Activated naive CD8-positive, alpha-beta T cell treated with anti-CD3 and anti-CD28 coated beads for 36 hours (primary cell): ENCODE data around the gene LRP8. TPM values are rescaled to one million over a fixed set of nuclear protein-coding genes. Genes with fewer than 3 reads are reported as not detected.

Source experiments
- DNase-seq: peaks from one replicate; pipeline ENCODE4 v3.0.0; 2021
- H3K27ac Mint-ChIP-seq: one replicate; pipeline ENCODE4 v1.8.0; 2022; ENCODE audit warnings: mild to moderate bottlenecking, moderate library complexity, mixed read lengths
- H3K27me3 Mint-ChIP-seq: one replicate; pipeline ENCODE4 v1.8.0; 2022; ENCODE audit warnings: mild to moderate bottlenecking, mixed read lengths
- H3K36me3 Mint-ChIP-seq: one replicate; pipeline ENCODE4 v1.8.0; 2021; ENCODE audit warnings: mild to moderate bottlenecking, mixed read lengths
- H3K4me1 Mint-ChIP-seq: one replicate; pipeline ENCODE4 v1.8.0; 2021; ENCODE audit warnings: mixed read lengths
- H3K4me3 Mint-ChIP-seq: one replicate; pipeline ENCODE4 v1.8.0; 2022; ENCODE audit warnings: mild to moderate bottlenecking, moderate library complexity, mixed read lengths
- H3K9me3 Mint-ChIP-seq: one replicate; pipeline ENCODE4 v1.8.0; 2022; ENCODE audit warnings: mixed read lengths
- total RNA-seq, 2 experiments: library from RNA; stranded (reverse); gene quantifications; one replicate each; pipeline ENCODE4 v1.2.3, GENCODE V29; 2021

Gene LRP8
- total RNA-seq, 2 experiments from 2014 or later: 42.3 to 47.7 TPM

DNA sequence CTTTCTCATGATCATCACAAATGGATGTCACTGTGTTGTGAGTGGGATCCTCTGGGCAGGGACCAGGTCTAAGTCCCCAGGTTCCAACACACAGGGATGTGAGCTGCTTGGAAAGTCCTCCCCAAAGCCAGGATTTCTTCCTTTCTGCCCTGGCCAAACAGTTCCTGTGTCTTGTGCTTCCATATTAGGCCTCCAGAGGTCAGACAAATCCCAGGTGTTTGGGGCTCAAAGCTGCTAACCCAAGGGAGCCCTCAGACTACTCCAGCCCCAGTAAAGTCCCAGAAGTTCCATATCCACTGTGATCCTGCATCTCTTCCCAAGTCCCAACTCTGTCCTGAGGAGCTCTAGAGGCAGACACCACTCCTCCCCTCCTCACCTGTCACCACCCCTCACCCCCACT, 61.8 kb downstream of the LRP8 start:
- DNase-seq: no peak
- H3K4me1 Mint-ChIP-seq: peaks cover 2% of the 10 kb centered on the region
- H3K36me3 Mint-ChIP-seq: peaks cover 39% of the 10 kb centered on the region
- no peak overlapping the region for H3K27ac Mint-ChIP-seq
- H3K4me3 Mint-ChIP-seq: no peak overlapping the region
- H3K9me3 Mint-ChIP-seq: no peaks in the 10 kb centered on the region
- H3K27me3 Mint-ChIP-seq: no peaks in the 10 kb centered on the region

DNA sequence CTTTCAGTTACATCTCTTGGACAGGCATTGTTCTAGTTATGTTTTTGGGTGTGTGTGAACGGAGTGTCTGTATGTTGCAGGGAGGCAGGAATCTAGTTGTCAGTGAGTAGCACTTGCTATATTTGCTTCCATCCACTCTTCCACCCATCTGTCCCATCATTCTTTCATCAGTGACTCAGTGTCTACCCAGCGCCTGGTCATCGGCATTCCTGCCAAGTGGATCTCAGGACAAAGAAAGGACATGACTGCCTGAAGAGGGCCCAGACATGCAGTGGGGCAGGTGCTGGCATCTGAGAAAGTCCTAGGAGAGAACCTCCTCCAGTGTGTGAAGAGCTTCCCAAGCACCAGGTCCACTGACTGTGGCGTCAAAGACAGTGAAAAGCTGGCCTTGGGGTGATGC, 62.3 kb downstream of the LRP8 start:
- DNase-seq: no peak
- H3K27me3 Mint-ChIP-seq: no peaks in the 10 kb centered on the region
- peaks cover 2% of the 10 kb centered on the region for H3K4me1 Mint-ChIP-seq
- no peak overlapping the region for H3K27ac Mint-ChIP-seq
- peaks cover 42% of the 10 kb centered on the region for H3K36me3 Mint-ChIP-seq
- H3K4me3 Mint-ChIP-seq: no peak overlapping the region
- no peaks in the 10 kb centered on the region for H3K9me3 Mint-ChIP-seq

DNA sequence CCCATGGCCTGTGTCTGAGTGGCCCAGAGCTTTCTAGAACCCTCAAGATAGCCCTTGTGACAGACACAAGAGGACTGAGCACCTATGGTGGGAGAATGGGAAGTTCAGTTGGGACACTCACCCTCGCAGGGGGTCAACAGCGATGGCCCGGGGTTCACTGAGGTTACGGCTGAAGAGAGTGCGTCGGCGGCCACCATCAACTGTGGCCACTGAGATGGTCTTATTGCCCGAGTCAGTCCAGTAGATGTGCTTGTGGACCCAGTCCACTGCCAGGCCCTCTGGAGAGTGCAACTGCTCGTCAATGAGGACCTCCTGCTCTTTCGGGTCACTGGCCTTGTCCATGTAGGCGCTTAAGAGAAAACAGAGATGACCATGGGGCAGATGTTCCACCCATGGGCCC, 63.8 kb downstream of the LRP8 start:
- Mint-ChIP-seq H3K4me1 (no peaks in the 10 kb centered on the region), H3K9me3 (no peaks in the 10 kb centered on the region), H3K4me3 (no peak overlapping the region), H3K27ac (no peak overlapping the region), H3K36me3 (peaks cover 48% of the 10 kb centered on the region), H3K27me3 (no peaks in the 10 kb centered on the region)
- DNase-seq: no peak

DNA sequence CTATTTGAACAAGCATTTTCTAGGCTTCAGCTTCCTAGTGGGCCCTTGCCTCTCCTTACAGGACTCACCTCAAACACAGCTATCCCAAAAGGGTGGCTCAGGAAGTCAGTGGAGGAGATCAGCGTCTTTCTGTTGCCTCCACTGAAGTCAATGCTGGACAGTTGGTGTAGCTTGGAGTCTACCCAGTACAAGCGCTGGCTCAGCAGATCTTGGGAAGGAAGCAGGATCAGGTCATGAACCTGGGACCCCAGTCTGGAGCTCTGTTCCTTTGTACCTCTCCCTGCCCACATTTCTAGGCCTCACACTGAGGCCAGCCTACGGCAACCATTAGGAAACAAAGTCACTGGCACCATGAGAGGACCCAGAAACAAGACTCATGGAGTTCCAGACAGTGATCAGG, 65.9 kb downstream of the LRP8 start:
- Mint-ChIP-seq H3K4me3 (no peak overlapping the region), H3K27me3 (no peaks in the 10 kb centered on the region), H3K9me3 (no peaks in the 10 kb centered on the region), H3K36me3 (peaks cover 59% of the 10 kb centered on the region), H3K4me1 (no peaks in the 10 kb centered on the region), H3K27ac (no peak overlapping the region)
- DNase-seq: no peak

DNA sequence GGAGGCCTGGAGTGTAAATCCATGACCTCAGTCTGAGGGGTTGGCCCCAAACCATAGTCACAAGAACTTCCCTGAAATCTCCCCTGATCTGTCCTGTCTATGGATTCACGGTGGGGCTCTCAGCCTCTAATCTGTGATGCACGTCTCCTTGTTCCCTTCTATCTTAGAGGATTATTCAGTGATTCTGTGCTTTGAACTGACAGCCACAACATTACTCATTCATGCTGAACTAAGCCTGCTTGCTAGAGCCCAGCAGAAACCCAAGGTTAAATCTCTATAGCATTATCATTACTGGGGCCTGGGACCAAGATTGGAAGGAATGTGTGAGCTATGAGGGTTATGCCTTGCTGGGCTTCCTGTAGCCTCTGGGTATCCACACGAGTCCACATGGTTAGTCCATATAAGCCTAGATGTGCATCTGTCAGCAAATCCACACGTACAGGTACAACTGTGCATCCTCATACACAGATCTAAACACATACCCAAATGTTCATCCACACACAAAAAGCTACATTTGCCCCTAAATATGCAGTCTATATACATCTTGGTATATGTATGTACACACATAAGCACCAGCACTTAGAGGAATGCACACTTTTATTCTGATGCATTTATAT, 67.1 kb downstream of the LRP8 start:
- Mint-ChIP-seq H3K36me3 (peaks cover 48% of the 10 kb centered on the region), H3K4me1 (no peaks in the 10 kb centered on the region), H3K4me3 (no peak overlapping the region), H3K9me3 (no peaks in the 10 kb centered on the region), H3K27me3 (no peaks in the 10 kb centered on the region), H3K27ac (no peak overlapping the region)
- no peak for DNase-seq

DNA sequence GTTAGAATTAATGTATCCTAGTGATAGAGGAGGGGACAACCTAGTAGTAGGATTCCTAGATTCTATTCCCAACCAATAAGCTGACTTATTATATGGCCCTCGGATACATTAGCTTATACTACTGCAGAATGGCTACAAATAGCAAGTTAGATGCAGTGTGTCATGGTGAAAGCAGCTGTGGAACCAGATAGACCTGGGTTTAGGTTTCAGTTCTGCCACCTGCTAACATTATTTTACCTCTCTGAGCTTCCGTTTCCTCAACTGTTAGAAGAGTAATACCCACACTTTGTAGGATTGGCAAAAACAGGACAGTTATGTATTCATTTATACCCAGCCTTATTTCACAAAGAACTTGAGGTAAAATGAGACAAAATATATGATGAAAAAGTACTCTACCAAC, 67.9 kb downstream of the LRP8 start:
- DNase-seq: no peak
- Mint-ChIP-seq H3K9me3 (no peaks in the 10 kb centered on the region), H3K4me3 (no peak overlapping the region), H3K4me1 (no peaks in the 10 kb centered on the region), H3K36me3 (peaks cover 41% of the 10 kb centered on the region), H3K27ac (no peak overlapping the region), H3K27me3 (no peaks in the 10 kb centered on the region)

DNA sequence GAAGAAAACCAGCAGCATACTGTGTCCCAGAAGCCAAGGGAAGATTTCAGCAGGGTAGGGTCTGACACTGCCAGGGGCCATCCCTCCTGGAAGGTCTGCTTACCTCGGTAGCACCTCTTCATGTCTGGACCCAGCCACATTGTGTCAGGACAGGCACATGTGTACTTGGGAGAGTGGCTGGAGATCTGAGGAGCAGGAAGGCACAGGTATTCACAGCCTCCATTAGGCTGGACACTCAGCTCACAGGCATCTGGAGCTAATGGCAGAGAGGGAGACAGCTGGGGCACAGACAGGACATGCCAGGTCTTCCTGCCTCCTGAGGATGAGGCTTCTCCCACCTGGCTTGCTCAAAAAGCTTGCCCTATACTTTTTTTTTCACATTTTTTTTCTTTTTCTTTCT, 69.7 kb downstream of the LRP8 start:
- Mint-ChIP-seq H3K4me1 (no peaks in the 10 kb centered on the region), H3K36me3 (peaks cover 34% of the 10 kb centered on the region), H3K27ac (no peak overlapping the region), H3K9me3 (no peaks in the 10 kb centered on the region), H3K27me3 (no peaks in the 10 kb centered on the region), H3K4me3 (no peak overlapping the region)
- DNase-seq: no peak

DNA sequence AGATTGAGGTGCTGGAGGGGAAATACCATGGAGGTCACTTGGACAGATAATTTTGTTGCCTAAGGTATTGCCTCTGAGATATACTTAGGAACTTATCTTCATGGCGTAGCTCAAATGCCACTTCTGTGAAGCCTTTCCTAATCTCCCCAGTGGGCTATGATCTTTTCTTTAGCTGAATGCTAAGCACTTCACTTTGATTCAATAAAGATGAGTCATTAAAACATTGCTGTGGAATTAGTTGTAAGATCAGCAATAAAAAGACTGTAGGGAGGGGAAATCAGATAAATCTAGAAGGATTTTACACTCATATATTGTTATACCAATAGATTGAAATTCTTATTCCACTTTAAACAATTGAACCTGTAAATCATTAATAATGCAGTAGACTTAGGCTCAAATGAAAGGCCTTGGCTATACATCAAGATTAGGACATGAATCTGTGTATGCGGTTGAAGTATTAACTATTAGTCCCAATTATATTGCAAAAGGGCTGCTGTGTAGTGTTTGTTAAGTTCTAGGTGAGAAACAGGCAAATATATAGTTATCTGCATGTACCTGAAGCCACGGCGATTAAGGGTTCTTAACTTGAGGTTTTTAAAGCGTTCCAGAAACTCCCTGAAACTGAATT, 70.3 kb downstream of the LRP8 start:
- Mint-ChIP-seq H3K36me3 (peaks cover 33% of the 10 kb centered on the region), H3K27me3 (no peaks in the 10 kb centered on the region), H3K9me3 (no peaks in the 10 kb centered on the region), H3K4me3 (no peak overlapping the region), H3K4me1 (no peaks in the 10 kb centered on the region), H3K27ac (no peak overlapping the region)
- DNase-seq: no peak

DNA sequence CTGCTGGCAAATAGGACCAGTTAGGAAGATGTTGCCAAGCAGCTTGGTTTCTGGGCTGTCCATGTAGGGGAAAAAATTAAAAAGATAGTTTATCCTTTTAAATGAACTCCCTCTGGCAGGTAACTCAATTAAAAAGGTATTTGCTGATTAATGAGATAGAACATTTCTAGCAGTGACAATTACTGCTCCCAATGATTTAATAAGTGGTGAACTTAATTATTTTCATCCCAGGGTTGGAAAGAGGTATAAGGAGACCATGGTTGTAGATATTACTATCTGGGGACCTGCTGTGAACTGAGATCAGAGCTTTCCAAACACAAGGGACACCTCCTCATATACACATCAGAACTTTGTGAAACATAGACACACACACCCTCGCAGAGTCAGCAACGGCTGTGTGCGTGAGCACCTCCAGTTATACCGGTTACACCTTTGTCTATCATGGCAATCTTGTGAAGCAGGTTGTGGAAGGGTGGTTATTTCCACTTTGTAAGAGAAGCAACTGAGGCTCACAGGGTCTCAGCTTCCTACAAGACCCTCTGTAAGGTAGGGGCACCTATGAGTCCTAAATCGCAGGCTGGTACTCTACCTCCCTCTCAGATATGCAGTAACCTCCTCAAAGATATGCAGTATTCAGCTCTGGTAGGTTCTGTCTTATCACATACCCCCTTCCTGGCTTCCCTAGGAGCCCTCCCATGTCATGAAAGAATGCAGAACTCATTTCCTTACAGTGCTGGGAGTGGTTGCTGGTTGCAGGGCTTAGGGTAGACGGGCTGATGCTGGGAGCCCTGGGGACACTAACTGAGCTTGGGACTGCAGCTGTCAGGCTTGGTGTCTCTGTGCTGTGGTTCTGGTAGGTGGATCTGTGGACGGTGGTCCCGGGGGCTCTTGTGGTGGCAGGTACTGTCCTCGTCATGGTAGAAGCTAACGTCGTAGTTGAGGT, 71.1 kb downstream of the LRP8 start:
- no peak for DNase-seq
- Mint-ChIP-seq H3K27me3 (no peaks in the 10 kb centered on the region), H3K4me1 (no peaks in the 10 kb centered on the region), H3K36me3 (peaks cover 33% of the 10 kb centered on the region), H3K27ac (no peak overlapping the region), H3K4me3 (no peak overlapping the region), H3K9me3 (no peaks in the 10 kb centered on the region)

DNA sequence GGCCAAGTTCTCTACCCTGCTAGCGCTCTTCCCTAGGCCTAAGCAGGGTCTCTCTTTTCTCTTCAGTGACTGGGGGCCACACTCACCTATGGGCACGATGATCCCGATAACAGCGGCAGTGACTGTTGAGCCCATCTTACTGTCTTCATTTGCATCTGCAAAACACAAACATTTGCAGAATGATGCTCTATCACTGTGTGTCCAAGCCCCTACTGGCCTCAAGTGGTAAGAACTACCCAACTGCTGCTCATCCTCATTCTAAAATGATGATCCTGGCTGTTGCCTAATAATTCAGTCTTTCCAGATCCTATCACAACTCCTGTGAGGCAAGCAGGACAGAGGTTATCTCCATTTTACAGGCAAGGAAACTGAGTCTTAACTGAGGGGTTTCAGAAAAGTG, 72.8 kb downstream of the LRP8 start:
- H3K9me3 Mint-ChIP-seq: no peaks in the 10 kb centered on the region
- DNase-seq: no peak
- H3K27me3 Mint-ChIP-seq: no peaks in the 10 kb centered on the region
- H3K4me3 Mint-ChIP-seq: no peak overlapping the region
- peaks cover 34% of the 10 kb centered on the region for H3K36me3 Mint-ChIP-seq
- no peaks in the 10 kb centered on the region for H3K4me1 Mint-ChIP-seq
- H3K27ac Mint-ChIP-seq: no peak overlapping the region

DNA sequence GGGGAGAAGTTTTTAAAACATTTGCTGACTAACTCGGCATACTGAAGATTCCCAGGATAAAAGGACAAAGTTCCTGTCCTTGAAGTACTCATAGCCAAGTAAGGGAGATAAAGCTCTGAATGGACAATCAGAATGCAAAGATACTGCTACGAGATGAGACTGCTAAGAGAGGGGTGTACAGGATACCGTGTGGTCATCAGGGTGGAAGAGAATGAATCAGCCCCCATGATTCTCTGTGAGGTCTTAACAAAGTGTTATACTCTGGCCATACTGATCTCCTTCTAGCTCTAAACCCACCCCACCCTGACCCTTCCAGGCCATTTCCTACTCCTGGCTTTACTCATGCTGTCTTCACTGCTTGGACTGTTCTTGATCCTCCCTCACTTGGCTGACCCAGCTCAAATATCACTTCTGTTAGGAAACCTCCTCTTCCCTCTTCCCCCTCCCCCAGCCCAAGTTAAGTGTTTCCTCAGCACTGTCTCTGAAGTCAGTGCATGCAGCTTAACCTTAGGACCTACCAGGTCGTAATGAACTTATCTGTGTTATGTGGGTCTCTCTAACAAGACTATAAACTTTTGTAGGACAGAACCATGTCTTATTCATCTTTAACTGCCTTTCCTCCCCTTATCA, 73.7 kb downstream of the LRP8 start:
- no peaks in the 10 kb centered on the region for H3K4me1 Mint-ChIP-seq
- H3K9me3 Mint-ChIP-seq: no peaks in the 10 kb centered on the region
- H3K27me3 Mint-ChIP-seq: no peaks in the 10 kb centered on the region
- no peak overlapping the region for H3K4me3 Mint-ChIP-seq
- H3K36me3 Mint-ChIP-seq: peaks cover 32% of the 10 kb centered on the region
- H3K27ac Mint-ChIP-seq: no peak overlapping the region
- DNase-seq: no peak

DNA sequence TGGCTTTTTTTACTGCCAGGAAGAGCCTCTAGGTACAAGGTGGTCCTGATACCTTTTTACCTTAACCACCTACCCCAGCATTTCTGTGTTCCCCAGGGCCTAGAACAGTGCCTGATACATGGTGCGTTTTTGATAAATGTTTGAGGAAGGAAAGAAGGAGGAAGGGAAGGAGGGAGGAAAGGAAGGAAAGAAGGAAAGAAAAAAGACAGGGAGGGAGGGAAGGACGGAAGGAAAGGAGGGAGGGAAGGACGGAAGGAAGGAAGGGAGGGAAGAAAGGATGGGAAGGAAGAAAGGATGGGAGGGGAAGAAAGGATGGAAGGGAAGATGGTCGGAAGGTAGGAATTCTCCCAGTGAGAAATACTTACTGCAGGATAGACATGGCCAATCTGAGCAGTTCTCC, 77.5 kb downstream of the LRP8 start:
- Mint-ChIP-seq H3K27me3 (no peaks in the 10 kb centered on the region), H3K36me3 (peaks cover 23% of the 10 kb centered on the region), H3K4me1 (no peaks in the 10 kb centered on the region), H3K27ac (no peak overlapping the region), H3K9me3 (no peaks in the 10 kb centered on the region), H3K4me3 (no peak overlapping the region)
- DNase-seq: no peak

DNA sequence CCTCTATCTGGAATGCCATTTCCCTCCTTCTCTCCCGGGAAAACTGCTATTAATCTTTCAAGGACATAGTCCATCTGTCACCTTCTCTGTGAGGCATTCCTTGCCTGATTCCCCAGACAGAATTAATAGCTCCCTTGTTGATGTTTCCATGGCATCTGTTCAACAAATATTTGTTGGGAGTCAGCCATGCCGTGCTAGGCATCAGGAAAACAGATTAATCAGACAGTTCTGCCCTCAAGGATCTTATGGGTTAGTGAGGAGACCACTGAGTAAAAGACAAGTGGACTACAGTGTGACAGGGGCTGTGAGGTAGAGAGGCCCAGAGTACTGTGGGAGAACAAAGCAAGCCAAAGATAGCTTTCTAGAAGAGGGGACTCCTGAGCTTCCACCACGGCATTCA, 78.2 kb downstream of the LRP8 start:
- Mint-ChIP-seq H3K27ac (no peak overlapping the region), H3K27me3 (no peaks in the 10 kb centered on the region), H3K4me1 (no peaks in the 10 kb centered on the region), H3K36me3 (peaks cover 23% of the 10 kb centered on the region), H3K9me3 (no peaks in the 10 kb centered on the region), H3K4me3 (no peak overlapping the region)
- DNase-seq: no peak

DNA sequence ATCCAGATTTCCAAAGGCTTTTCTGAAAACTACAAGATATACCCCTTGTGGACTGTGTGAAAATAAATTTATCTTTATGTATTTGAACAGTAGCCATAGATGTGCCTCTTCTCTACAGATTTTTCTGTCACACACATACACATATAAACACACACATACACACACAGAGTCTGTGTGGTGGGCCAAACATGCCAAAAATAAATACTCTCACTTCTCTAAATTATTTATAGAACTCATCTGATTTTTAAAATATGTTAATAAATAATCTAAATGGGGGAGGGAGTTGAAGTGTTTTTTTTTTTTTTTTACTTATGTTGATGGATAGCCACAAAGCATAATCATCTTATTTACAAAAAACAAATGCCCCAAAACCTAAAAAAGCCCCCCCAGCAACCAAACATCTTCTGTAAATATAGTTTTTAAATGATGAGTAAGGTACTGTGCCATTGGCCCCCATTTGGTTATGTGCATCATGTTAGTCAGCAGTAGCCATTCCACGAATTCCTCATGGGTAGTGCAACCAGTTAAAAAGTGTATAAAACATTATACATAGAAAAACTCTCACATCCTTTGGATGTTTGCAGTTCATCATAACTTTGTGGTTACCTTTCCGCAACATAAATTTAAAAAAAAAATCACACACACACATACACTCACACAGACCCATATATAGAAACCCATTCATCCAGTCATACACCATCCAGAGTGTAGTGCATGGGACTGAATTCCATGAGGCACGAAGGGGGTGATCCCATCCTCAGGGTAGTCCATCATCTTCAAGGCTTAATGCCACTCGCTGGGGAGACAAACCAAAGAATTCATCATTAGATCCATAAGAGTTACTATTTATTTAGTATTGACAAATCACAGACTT, 81.4 kb downstream of the LRP8 start:
- Mint-ChIP-seq H3K4me3 (no peak overlapping the region), H3K36me3 (peaks cover 18% of the 10 kb centered on the region), H3K27me3 (no peaks in the 10 kb centered on the region), H3K27ac (no peak overlapping the region), H3K4me1 (no peaks in the 10 kb centered on the region), H3K9me3 (no peaks in the 10 kb centered on the region)
- no peak for DNase-seq
